ENCODE data around the gene KIF19. TPM values are rescaled to one million over a fixed set of nuclear protein-coding genes. Genes with fewer than 3 reads are reported as not detected.

KIF19 gene
- total and polyA plus RNA-seq, 2 of the 8 experiments (the other 6 are each of a cell fraction or from before 2014, with no cell fraction given) = 0.52 to 0.77 TPM

DNA sequence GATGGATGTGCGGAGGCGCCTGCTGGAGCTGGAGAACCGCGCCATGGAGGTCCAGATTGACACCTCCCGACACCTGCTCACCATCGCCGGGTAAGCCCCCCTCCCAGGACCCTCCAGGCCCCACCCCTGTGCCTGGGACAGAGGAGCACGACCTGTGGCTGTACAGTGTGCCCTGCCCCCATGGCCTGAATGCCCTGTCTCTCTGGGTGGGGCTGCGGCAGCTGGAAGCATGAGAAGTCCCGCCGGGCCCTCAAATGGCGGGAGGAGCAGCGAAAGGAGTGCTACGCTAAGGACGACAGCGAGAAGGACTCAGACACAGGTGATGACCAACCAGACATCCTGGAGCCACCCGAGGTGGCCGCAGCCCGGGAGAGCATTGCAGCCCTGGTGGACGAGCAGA is 24.5 kb downstream of the KIF19 start:
- ChIA-PET POLR2A (ENCODE audit: partially characterized antibody) (no interaction called here), CTCF (ENCODE audit: partially characterized antibody) (interaction anchor here (1.1 to 11.2 kb wide), 10 partner anchors 10 to 79 kb away, joined by 3 to 114 read pairs (median 10); partner anchors contain the start of genes BTBD17 and GPR142)
- H3K18ac ChIP-seq (ENCODE audit: extremely low read depth, low read length) = no peak overlapping the region
- peaks cover 2% of the 10 kb centered on the region; the same call in 1 of the 2 replicates for H3K23me2 ChIP-seq (ENCODE audit: low read depth, low read length)
- no peaks in the 10 kb centered on the region for H3K9me3 ChIP-seq (ENCODE audit: insufficient read depth in 2 of 2, low read depth in 1 of 2, low read length in 1 of 2)
- no peak overlapping the region for H4K91ac ChIP-seq (replicated peaks; ENCODE audit: insufficient read length, low read length)
- peaks cover 0 to 8% (median 6%) of the 10 kb centered on the region in 4 experiments; a peak in 5 of 7 replicates for H3K4me1 ChIP-seq (replicated peaks in 1 of 4; ENCODE audit: control insufficient read depth in 3 of 4, insufficient read depth in 4 of 4, low read length in 3 of 4)
- H3K4me3 ChIP-seq (ENCODE audit: extremely low read depth in 1 of 4, insufficient read depth in 2 of 4, low read depth in 3 of 4, low read length in 4 of 4) = no peak overlapping the region
- no peak overlapping the region for H2BK12ac ChIP-seq (ENCODE audit: low read depth, low read length)
- H3K27ac ChIP-seq (ENCODE audit: low read depth, low read length) = no peak overlapping the region
- H2BK5ac ChIP-seq (ENCODE audit: low read depth, low read length) = no peak overlapping the region
- peaks cover 16 to 49% (median 34%) of the 10 kb centered on the region in 4 experiments for H3K27me3 ChIP-seq (replicated peaks in 1 of 4; ENCODE audit: control insufficient read depth in 3 of 4, extremely low read depth in 1 of 4, insufficient read depth in 3 of 4, low read length in 3 of 4)
- no peak for FAIRE-seq
- DNase-seq (ENCODE audit: low read depth in 1 of 2, low spot score in 2 of 2) = no peak
- peaks cover 0 to 3% of the 10 kb centered on the region in 2 experiments for H4K20me1 ChIP-seq (replicated peaks in 1 of 2; ENCODE audit: control insufficient read depth in 1 of 2, insufficient read depth in 2 of 2, low read length in 2 of 2)
- WGBS, 2 experiments (ENCODE audit: extremely low coverage in 1 of 2, insufficient coverage in 1 of 2, insufficient read length in 1 of 2, insufficient replicate concordance in 2 of 2, low coverage in 1 of 2, low lambda C conversion rate in 2 of 2, missing lambda C conversion rate in 1 of 2) = 95% methylated on average over 17 of the region's 20 CpGs; no CpG with 5 or more reads in 1 of the 2 experiments
- H3K79me2 ChIP-seq (ENCODE audit: control insufficient read depth in 1 of 2, insufficient read depth in 2 of 2, low read length in 2 of 2) = no peaks in the 10 kb centered on the region
- no peak overlapping the region for H4K8ac ChIP-seq (ENCODE audit: extremely low read depth, insufficient read depth, low read length)
- no peak overlapping the region for H2BK120ac ChIP-seq (replicated peaks; ENCODE audit: low read depth, low read length)
- H2BK20ac ChIP-seq (ENCODE audit: low read length) = no peak overlapping the region
- H3K14ac ChIP-seq (ENCODE audit: insufficient read length) = no peak overlapping the region
- H3K56ac ChIP-seq (replicated peaks; ENCODE audit: insufficient read length, low read depth, low read length) = no peak overlapping the region
- no peaks in the 10 kb centered on the region for H3K79me1 ChIP-seq (ENCODE audit: low read depth, low read length)
- no peak overlapping the region for H4K5ac ChIP-seq (ENCODE audit: insufficient read length, low read depth, low read length)
- no peak overlapping the region for H2BK15ac ChIP-seq (ENCODE audit: low read length)
- no peak overlapping the region for H2AFZ ChIP-seq (ENCODE audit: low read length)
- H3K4ac ChIP-seq (replicated peaks; ENCODE audit: insufficient read length, low read depth, low read length) = no peak overlapping the region
- H3K36me3 ChIP-seq (ENCODE audit: control insufficient read depth in 2 of 4, insufficient read depth in 4 of 4, low read length in 3 of 4) = no peaks in the 10 kb centered on the region
- H3K4me2 ChIP-seq (ENCODE audit: insufficient read depth in 1 of 2, low read depth in 2 of 2, low read length in 2 of 2) = no peak overlapping the region
- no peak overlapping the region for H3K9ac ChIP-seq (replicated peaks in 1 of 4; ENCODE audit: extremely low read depth in 1 of 4, low read depth in 3 of 4, low read length in 3 of 4)
- no peak overlapping the region for H3K23ac ChIP-seq (ENCODE audit: insufficient read length)
- no peak for TF ChIP-seq CHD1 (IDR thresholded peaks at IDR 0.05; ENCODE audit: low read depth, low read length)
- TF ChIP-seq JUN (IDR thresholded peaks at IDR 0.05; ENCODE audit: low read depth, low read length) = no peak
- no peak for TF ChIP-seq KDM1A (IDR thresholded peaks at IDR 0.05; ENCODE audit: borderline replicate concordance, low read length)
- TF ChIP-seq BRCA1 (IDR thresholded peaks at IDR 0.05; ENCODE audit: low read depth, low read length) = no peak
- TF ChIP-seq ASH2L (IDR thresholded peaks at IDR 0.05; ENCODE audit: low read length) = no peak
- no peak for TF ChIP-seq ZNF274 (IDR thresholded peaks at IDR 0.05; ENCODE audit: borderline replicate concordance, extremely low read depth, low read length)
- H2AK5ac ChIP-seq (ENCODE audit: low read depth, low read length) = no peak overlapping the region

All from H1 (cell line).